MCF 10A (cell line): ENCODE results near the gene TLR10. TPM values are rescaled to one million over a fixed set of nuclear protein-coding genes. Genes with fewer than 3 reads are reported as not detected.

Experiments used
- BruUV-seq: library from RNA; stranded (reverse); fragments of 400-500 nt; replicated peaks from 2 replicates; lab custom pipeline; 2021; lab: Mats Ljungman, UMichigan
- CTCF ChIA-PET: fragments of 300-600 bp; sonication (Branson Sonifier 250); formaldehyde crosslinking; extraction: SDS; loops from one replicate; lab custom pipeline; 2021; ENCODE audit warnings: antibody characterized with exemption, inconsistent platforms; lab: Yijun Ruan, JAX
- POLR2A ChIA-PET: fragments of 300-600, 350-650 bp; sonication (Branson Sonifier 250); formaldehyde crosslinking; extraction: SDS; loops from one replicate; lab custom pipeline; 2020; ENCODE audit warnings: antibody characterized with exemption, inconsistent platforms; lab: Yijun Ruan, JAX
- DNase-seq: peaks from one replicate; pipeline ENCODE4 v3.0.0-alpha.2; 2018; ENCODE audit not compliant: unreplicated experiment
- H3K27ac Mint-ChIP-seq: one replicate; pipeline ENCODE4 v1.8.0; 2022; ENCODE audit warnings: mild to moderate bottlenecking, low read depth, mixed read lengths; ENCODE audit not compliant: unreplicated experiment
- H3K27me3 Mint-ChIP-seq: one replicate; pipeline ENCODE4 v1.8.0; 2022; ENCODE audit warnings: mixed read lengths; ENCODE audit not compliant: insufficient read depth, unreplicated experiment
- H3K36me3 Mint-ChIP-seq: one replicate; pipeline ENCODE4 v1.8.0; 2022; ENCODE audit warnings: mild to moderate bottlenecking, moderate library complexity, mixed read lengths; ENCODE audit not compliant: insufficient read depth, unreplicated experiment
- H3K4me1 Mint-ChIP-seq: one replicate; pipeline ENCODE4 v1.8.0; 2022; ENCODE audit warnings: mixed read lengths; ENCODE audit not compliant: insufficient read depth, unreplicated experiment
- H3K4me3 Mint-ChIP-seq: one replicate; pipeline ENCODE4 v1.8.0; 2022; ENCODE audit warnings: mild to moderate bottlenecking, moderate library complexity, mixed read lengths; ENCODE audit not compliant: unreplicated experiment
- H3K9me3 Mint-ChIP-seq: one replicate; pipeline ENCODE4 v1.8.0; 2022; ENCODE audit warnings: mixed read lengths; ENCODE audit not compliant: unreplicated experiment
- CTCF ChIP-seq: fragments of 200-600 bp; IDR thresholded peaks from one replicate; pipeline ENCODE4 v1.8.0; 2022; ENCODE audit warnings: antibody characterized with exemption, mild to moderate bottlenecking; ENCODE audit not compliant: unreplicated experiment
- intact Hi-C: fragments of 100-400 bp; cut with micrococcal nuclease; formaldehyde crosslinking; loops from 2 replicates; pipeline ENCODE4 v1.14.1; 2022
- total RNA-seq: library from RNA; stranded (reverse); gene quantifications from 2 replicates; pipeline ENCODE4 v1.2.3, GENCODE V29; 2022

TLR10 gene
- total RNA-seq, 1 experiment from 2014 or later: not detected

GRCh38 chr4:38820329-38821061 lies 37.7 kb upstream of the TLR10 start:
- H3K9me3 Mint-ChIP-seq: peaks cover 9% of the 10 kb centered on the region
- no peak for TF ChIP-seq CTCF
- H3K4me1 Mint-ChIP-seq: peaks cover 7% of the 10 kb centered on the region
- BruUV-seq: no TSS peak
- intact Hi-C loops: no loop called here
- ChIA-PET CTCF (interaction anchor here (0.6 kb wide), 1 partner anchor 758 kb away, joined by 4 read pairs; no protein-coding TSS in a partner anchor), POLR2A (no interaction called here)
- peaks cover 7% of the 10 kb centered on the region for H3K36me3 Mint-ChIP-seq
- no peak overlapping the region for H3K27ac Mint-ChIP-seq
- no peaks in the 10 kb centered on the region for H3K27me3 Mint-ChIP-seq
- no peak for DNase-seq
- no peak overlapping the region for H3K4me3 Mint-ChIP-seq

GRCh38 chr4:38819569-38819968 lies 36.8 kb upstream of the TLR10 start:
- CTCF ChIA-PET: interaction anchor here (0.9 to 1.2 kb wide), 2 partner anchors 14 to 36 kb away, joined by 3 to 4 read pairs; no protein-coding TSS in a partner anchor
- H3K27me3 Mint-ChIP-seq: no peaks in the 10 kb centered on the region
- intact Hi-C loops: no loop called here
- DNase-seq: no peak
- peaks cover 9% of the 10 kb centered on the region for H3K9me3 Mint-ChIP-seq
- no peak for TF ChIP-seq CTCF
- POLR2A ChIA-PET: no interaction called here
- no TSS peak for BruUV-seq
- H3K36me3 Mint-ChIP-seq: peaks cover 7% of the 10 kb centered on the region
- H3K4me1 Mint-ChIP-seq: peaks cover 7% of the 10 kb centered on the region
- H3K27ac Mint-ChIP-seq: no peak overlapping the region
- H3K4me3 Mint-ChIP-seq: no peak overlapping the region

GRCh38 chr4:38818441-38818976 lies 35.7 kb upstream of the TLR10 start:
- no peak for TF ChIP-seq CTCF
- Mint-ChIP-seq H3K9me3 (peaks cover 16% of the 10 kb centered on the region), H3K27ac (no peak overlapping the region), H3K36me3 (no peaks in the 10 kb centered on the region), H3K4me3 (no peak overlapping the region), H3K27me3 (no peaks in the 10 kb centered on the region), H3K4me1 (peaks cover 7% of the 10 kb centered on the region)
- CTCF ChIA-PET: interaction anchor here (0.6 to 1.2 kb wide), 3 partner anchors 13 to 1015 kb away, joined by 3 to 4 read pairs (median 3); no protein-coding TSS in a partner anchor
- no peak for DNase-seq
- BruUV-seq: no TSS peak
- intact Hi-C loops: no loop called here
- POLR2A ChIA-PET: interaction anchor here (1.0 kb wide), 1 partner anchor 27 kb away, joined by 3 read pairs; no protein-coding TSS in a partner anchor
